Suprapubic skin (tissue), 3 donors: ENCODE data around the gene RIMBP2.

Source experiments
- POLR2A ChIP-seq, 2 donors: fragments of 450-650 bp; IDR thresholded peaks; one replicate each; pipeline ENCODE4 v1.6.1; 2017; ENCODE audit warnings: antibody characterized with exemption in 2 of 2, mild to moderate bottlenecking in 2 of 2, moderate library complexity in 2 of 2
- TF ChIP-seq, protein P1 (sequence below), 2 donors: fragments of 200-600 bp in 1 of 2; fragments of 450-650 bp in 1 of 2; sonication (generic) in 1 of 2; IDR thresholded peaks; one replicate each; pipeline ENCODE4 v1.5.1; 2016 to 2019; ENCODE audit warnings: antibody characterized with exemption in 2 of 2, mild to moderate bottlenecking in 1 of 2, moderate library complexity in 1 of 2

DNA sequence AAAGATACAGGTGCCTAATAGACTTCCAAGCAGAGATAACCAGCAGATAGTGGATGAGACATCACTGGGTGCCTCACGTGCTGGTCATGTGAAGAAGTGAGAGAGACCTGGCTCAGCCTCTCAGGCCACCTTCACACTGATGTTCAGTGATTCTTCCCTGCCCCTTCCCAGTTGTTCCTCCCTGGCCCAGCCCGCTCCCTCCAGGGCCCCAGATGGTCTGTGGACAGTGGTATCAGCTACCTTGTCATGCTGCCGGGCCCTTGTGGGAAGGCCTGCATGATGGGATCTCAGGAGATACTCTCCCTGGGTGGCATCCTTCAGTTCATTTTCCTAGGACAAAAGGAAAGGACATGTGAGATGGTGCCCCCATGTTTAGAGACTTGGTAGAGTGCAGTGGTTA is 198.5 kb downstream of the RIMBP2 start:
- TF ChIP-seq, protein P1, sequence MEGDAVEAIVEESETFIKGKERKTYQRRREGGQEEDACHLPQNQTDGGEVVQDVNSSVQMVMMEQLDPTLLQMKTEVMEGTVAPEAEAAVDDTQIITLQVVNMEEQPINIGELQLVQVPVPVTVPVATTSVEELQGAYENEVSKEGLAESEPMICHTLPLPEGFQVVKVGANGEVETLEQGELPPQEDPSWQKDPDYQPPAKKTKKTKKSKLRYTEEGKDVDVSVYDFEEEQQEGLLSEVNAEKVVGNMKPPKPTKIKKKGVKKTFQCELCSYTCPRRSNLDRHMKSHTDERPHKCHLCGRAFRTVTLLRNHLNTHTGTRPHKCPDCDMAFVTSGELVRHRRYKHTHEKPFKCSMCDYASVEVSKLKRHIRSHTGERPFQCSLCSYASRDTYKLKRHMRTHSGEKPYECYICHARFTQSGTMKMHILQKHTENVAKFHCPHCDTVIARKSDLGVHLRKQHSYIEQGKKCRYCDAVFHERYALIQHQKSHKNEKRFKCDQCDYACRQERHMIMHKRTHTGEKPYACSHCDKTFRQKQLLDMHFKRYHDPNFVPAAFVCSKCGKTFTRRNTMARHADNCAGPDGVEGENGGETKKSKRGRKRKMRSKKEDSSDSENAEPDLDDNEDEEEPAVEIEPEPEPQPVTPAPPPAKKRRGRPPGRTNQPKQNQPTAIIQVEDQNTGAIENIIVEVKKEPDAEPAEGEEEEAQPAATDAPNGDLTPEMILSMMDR (IDR thresholded peaks at IDR 0.05), result no peak
- no peak for TF ChIP-seq POLR2A (IDR thresholded peaks at IDR 0.05)
